CD4-positive, alpha-beta T cell (primary cell): ENCODE results near the gene SMARCD1. TPM values are rescaled to one million over a fixed set of nuclear protein-coding genes. Genes with fewer than 3 reads are reported as not detected.

Experiments
- ATAC-seq: fragments of 200-7000 bp; cut with Tn5 transposase; one replicate; pipeline ENCODE4 v1.10.0; 2022; ENCODE audit warnings: mild to moderate bottlenecking; ENCODE audit not compliant: poor library complexity
- CTCF ChIA-PET: fragments of 350-600 bp; sonication (Branson Sonifier 250); formaldehyde crosslinking; loops from one replicate; lab custom pipeline; 2021; ENCODE audit warnings: antibody characterized with exemption, inconsistent platforms; lab: Charles Lee
- POLR2A ChIA-PET: fragments of 350-600 bp; sonication (Branson Sonifier 250); formaldehyde crosslinking; loops from one replicate; lab custom pipeline; 2021; ENCODE audit warnings: antibody characterized with exemption, inconsistent platforms; lab: Charles Lee
- DNase-seq, 14 experiments: peaks; one replicate each; pipeline ENCODE4 v3.0.0-alpha.2; 2013 to 2020; ENCODE audit warnings: mixed read lengths in 2 of 14
- H3K27ac ChIP-seq, 2 donors: one replicate each; pipeline versions ENCODE4 v1.5.1 to v1.7.0; 2013; ENCODE audit warnings: low read length in 2 of 2, low read depth in 1 of 2, mild to moderate bottlenecking in 1 of 2
- H3K27me3 ChIP-seq, 2 experiments: 1 replicate in 1 of 2; 2 replicates in 1 of 2; pipeline versions ENCODE4 v1.6.1 to v1.7.0; 2013; ENCODE audit warnings: low read length in 2 of 2, control low read depth in 1 of 2, mild to moderate bottlenecking in 1 of 2, moderate library complexity in 1 of 2; ENCODE audit not compliant: insufficient read depth in 2 of 2, control insufficient read depth in 1 of 2
- H3K36me3 ChIP-seq: one replicate; pipeline ENCODE4 v1.6.1; 2013; ENCODE audit warnings: low read length, control low read depth; ENCODE audit not compliant: insufficient read depth
- H3K4me1 ChIP-seq: one replicate; pipeline ENCODE4 v1.6.1; 2013; ENCODE audit warnings: low read length, control low read depth; ENCODE audit not compliant: insufficient read depth
- H3K4me3 ChIP-seq: one replicate; pipeline ENCODE4 v1.5.1; 2013; ENCODE audit warnings: mild to moderate bottlenecking, low read length, moderate library complexity
- H3K9me3 ChIP-seq, 2 experiments: 1 replicate in 1 of 2; 2 replicates in 1 of 2; pipeline versions ENCODE4 v1.6.1 to v1.7.0; 2013; ENCODE audit warnings: low read length in 2 of 2, mild to moderate bottlenecking in 2 of 2, control low read depth in 1 of 2, moderate library complexity in 1 of 2; ENCODE audit not compliant: control insufficient read depth in 1 of 2, insufficient read depth in 1 of 2
- H3K27ac Mint-ChIP-seq: one replicate; pipeline ENCODE4 v1.8.0; 2020; ENCODE audit warnings: mixed read lengths
- H3K27me3 Mint-ChIP-seq: one replicate; pipeline ENCODE4 v1.8.0; 2021; ENCODE audit warnings: mixed read lengths
- H3K36me3 Mint-ChIP-seq: one replicate; pipeline ENCODE4 v1.8.0; 2021; ENCODE audit warnings: low read depth, mixed read lengths
- H3K4me1 Mint-ChIP-seq: one replicate; pipeline ENCODE4 v1.8.0; 2021; ENCODE audit warnings: low read depth, mixed read lengths
- H3K4me3 Mint-ChIP-seq: one replicate; pipeline ENCODE4 v1.8.0; 2020; ENCODE audit warnings: mild to moderate bottlenecking, mixed read lengths
- H3K9me3 Mint-ChIP-seq: one replicate; pipeline ENCODE4 v1.8.0; 2020; ENCODE audit warnings: mixed read lengths
- intact Hi-C, 2 experiments: fragments of 100-400 bp; cut with DNase I in 1 of 2; cut with micrococcal nuclease in 1 of 2; formaldehyde crosslinking; loops; one replicate each; pipeline versions ENCODE4 v1.15.1 to v1.9.0; 2023 to 2025; cut with DNase I, micrococcal nuclease
- total RNA-seq, 174 experiments: library from RNA in 2 of 174; stranded (reverse) in 2 of 174; gene quantifications; one replicate each; pipeline ENCODE4 v1.2.3 and lab custom pipeline; 2021 to 2026
- TF ChIP-seq, protein P1 (sequence below): fragments of 200-600 bp; IDR thresholded peaks from one replicate; pipeline ENCODE4 v1.8.0; 2022; ENCODE audit warnings: antibody characterized with exemption, mild to moderate bottlenecking

The SMARCD1 gene
- total RNA-seq, 2 experiments from 2014 or later: 78.9 to 80.0 TPM

DNA sequence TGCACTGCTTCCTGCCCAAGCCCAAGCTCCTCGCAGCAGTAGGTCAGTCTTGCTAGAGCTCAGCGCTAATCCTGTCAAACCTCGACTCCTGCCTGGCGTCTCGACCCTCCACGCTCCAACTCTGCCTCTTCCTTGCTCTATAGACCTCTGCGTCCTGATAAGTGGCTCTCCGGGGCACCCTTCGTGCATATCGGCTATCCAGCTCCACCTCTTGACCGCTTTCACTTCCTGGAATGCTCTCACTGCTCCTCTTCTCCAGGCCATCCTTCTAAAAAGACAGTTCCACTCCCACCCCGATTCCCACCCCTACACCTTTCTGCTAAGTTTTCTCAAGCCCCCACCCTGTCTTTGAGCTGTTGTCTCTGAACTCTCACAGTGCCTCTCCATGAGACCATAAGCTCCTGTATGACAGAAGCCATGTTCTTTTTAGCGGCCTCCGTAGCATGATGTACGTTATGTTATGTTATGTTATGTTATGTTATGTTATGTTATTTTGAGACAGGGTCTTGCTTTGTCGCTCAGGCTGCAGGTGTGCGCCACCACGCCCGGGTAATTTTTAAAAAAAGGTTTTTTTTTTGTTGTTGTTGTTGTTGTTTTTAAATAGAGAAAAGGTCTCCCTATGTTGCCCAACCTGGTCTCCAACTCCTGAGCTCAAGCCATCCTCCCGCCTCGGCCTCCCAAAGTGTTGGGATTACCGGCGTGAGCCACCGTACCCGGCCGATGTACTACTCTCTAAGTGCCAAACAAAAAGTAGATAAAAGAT is 27.5 kb downstream of the SMARCD1 start:
- TF ChIP-seq, protein P1, sequence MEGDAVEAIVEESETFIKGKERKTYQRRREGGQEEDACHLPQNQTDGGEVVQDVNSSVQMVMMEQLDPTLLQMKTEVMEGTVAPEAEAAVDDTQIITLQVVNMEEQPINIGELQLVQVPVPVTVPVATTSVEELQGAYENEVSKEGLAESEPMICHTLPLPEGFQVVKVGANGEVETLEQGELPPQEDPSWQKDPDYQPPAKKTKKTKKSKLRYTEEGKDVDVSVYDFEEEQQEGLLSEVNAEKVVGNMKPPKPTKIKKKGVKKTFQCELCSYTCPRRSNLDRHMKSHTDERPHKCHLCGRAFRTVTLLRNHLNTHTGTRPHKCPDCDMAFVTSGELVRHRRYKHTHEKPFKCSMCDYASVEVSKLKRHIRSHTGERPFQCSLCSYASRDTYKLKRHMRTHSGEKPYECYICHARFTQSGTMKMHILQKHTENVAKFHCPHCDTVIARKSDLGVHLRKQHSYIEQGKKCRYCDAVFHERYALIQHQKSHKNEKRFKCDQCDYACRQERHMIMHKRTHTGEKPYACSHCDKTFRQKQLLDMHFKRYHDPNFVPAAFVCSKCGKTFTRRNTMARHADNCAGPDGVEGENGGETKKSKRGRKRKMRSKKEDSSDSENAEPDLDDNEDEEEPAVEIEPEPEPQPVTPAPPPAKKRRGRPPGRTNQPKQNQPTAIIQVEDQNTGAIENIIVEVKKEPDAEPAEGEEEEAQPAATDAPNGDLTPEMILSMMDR: no peak
- CTCF ChIA-PET: interaction anchor here (0.5 to 4.2 kb wide), 21 partner anchors 8 to 1126 kb away, joined by 3 to 83 read pairs (median 7); partner anchors contain the start of genes ATF1, CERS5, DAZAP2 and RACGAP1
- Histone ChIP-seq H3K27ac (peak overlapping the region; percentile 87 to 97), H3K4me1 (peaks cover 61% of the 10 kb centered on the region), H3K4me3 (peak overlapping the region; percentile 100), H3K9me3 (no peaks in the 10 kb centered on the region), H3K36me3 (peaks cover 20% of the 10 kb centered on the region), H3K27me3 (no peaks in the 10 kb centered on the region)
- peaks cover 45% of the 10 kb centered on the region for H3K4me1 Mint-ChIP-seq
- peak overlapping the region; percentile 95 for H3K4me3 Mint-ChIP-seq
- POLR2A ChIA-PET: interaction anchor here (0.6 to 3.8 kb wide), 48 partner anchors 9 to 1126 kb away, joined by 3 to 127 read pairs (median 4); partner anchors contain the start of genes ATF1, BCDIN3D, CERS5 and DAZAP2
- DNase-seq (no peak), ATAC-seq (no peak)
- peak overlapping the region; percentile 96 for H3K27ac Mint-ChIP-seq
- intact Hi-C loops: loop anchor here (1.0 to 10.0 kb wide), 6 partner anchors 13 to 172 kb away; partner anchors contain the start of genes RACGAP1 (in 2 of the 2), CERS5 (in 1 of the 2) and LIMA1 (in 1 of the 2)
- peaks cover 43% of the 10 kb centered on the region for H3K36me3 Mint-ChIP-seq
- H3K9me3 Mint-ChIP-seq: no peaks in the 10 kb centered on the region
- H3K27me3 Mint-ChIP-seq: no peaks in the 10 kb centered on the region

DNA sequence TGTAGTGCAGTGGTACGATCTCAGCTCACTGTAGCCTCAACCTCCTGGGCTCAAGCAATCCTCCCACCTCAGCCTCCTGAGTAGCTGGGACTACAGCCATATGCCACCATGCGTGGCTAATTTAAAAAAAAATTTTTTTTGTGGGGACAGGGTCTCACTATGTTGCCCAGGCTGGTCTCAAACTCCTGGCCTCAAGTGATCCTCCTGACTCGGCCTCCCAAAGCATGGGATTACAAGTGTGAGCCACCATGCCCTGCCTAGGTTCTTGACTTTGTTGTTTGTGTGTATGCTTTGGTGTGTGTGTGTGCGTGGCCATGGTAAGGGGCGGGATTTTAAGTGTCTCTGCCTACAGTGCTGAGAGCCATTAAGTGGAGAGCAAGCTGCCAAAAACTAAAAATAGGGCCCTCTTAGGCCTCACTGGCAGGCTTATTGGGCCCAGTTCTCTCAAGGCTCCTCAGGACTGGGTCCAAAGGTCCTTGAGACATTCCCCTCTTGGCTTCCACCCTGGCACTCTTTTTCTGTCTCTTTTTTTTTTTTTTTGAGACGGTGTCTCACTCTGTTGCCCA is 32.0 kb downstream of the SMARCD1 start:
- H3K27ac Mint-ChIP-seq: no peak overlapping the region
- Histone ChIP-seq H3K36me3 (peaks cover 58% of the 10 kb centered on the region), H3K27me3 (no peaks in the 10 kb centered on the region), H3K9me3 (no peaks in the 10 kb centered on the region), H3K4me1 (peaks cover 58% of the 10 kb centered on the region), H3K27ac (no peak overlapping the region), H3K4me3 (no peak overlapping the region)
- H3K4me3 Mint-ChIP-seq: no peak overlapping the region
- ChIA-PET POLR2A (interaction anchor here (0.7 to 1.2 kb wide), 4 partner anchors 9 to 81 kb away, joined by 3 to 4 read pairs (median 4); partner anchors contain the start of gene CERS5), CTCF (interaction anchor here (2.3 kb wide), 1 partner anchor 15 kb away, joined by 9 read pairs; no protein-coding TSS in a partner anchor)
- intact Hi-C loops: loop anchor here in 1 of 2 experiments (1.0 to 10.0 kb wide), 2 partner anchors 10 to 168 kb away; partner anchors contain the start of gene LIMA1
- ATAC-seq (no peak), DNase-seq (no peak)
- H3K27me3 Mint-ChIP-seq: no peaks in the 10 kb centered on the region
- H3K4me1 Mint-ChIP-seq: peaks cover 51% of the 10 kb centered on the region
- TF ChIP-seq, protein P1: no peak
- H3K36me3 Mint-ChIP-seq: peaks cover 73% of the 10 kb centered on the region
- no peaks in the 10 kb centered on the region for H3K9me3 Mint-ChIP-seq

DNA sequence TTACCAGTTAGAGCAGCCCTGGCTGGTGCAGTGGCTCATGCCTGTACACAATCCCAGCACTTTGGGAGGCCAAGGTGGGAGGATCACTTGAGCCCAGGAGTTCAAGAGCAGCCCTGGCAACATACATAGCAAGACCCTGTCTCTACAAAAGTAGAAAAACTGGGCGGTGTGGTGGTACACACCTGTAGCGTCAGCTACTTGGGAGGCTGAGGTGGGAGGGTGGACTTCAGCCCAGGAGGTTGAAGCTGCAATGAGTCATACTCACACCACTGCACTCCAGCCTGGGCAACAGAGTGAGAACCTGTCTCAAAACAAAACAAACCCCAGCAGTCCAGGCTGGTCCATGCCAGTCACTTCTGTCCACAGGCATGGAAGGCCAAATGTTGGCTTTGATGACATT is 34.2 kb downstream of the SMARCD1 start:
- Histone ChIP-seq H3K27ac (no peak overlapping the region), H3K9me3 (no peaks in the 10 kb centered on the region), H3K4me3 (no peak overlapping the region), H3K4me1 (peaks cover 39% of the 10 kb centered on the region), H3K36me3 (peaks cover 81% of the 10 kb centered on the region), H3K27me3 (no peaks in the 10 kb centered on the region)
- Mint-ChIP-seq H3K9me3 (no peaks in the 10 kb centered on the region), H3K27me3 (no peaks in the 10 kb centered on the region), H3K4me3 (no peak overlapping the region), H3K36me3 (peaks cover 80% of the 10 kb centered on the region), H3K27ac (no peak overlapping the region), H3K4me1 (peaks cover 46% of the 10 kb centered on the region)
- CTCF ChIA-PET: interaction anchor here (1.0 kb wide), 1 partner anchor 13 kb away, joined by 3 read pairs; no protein-coding TSS in a partner anchor
- TF ChIP-seq, protein P1: no peak
- intact Hi-C loops: loop anchor here in 1 of 2 experiments (10.0 kb wide), 1 partner anchor 165 kb away; the partner anchor contains the start of gene LIMA1
- POLR2A ChIA-PET: no interaction called here
- no peak for ATAC-seq
- peak in 1 of 14 experiments; percentile 12 for DNase-seq
